Caco-2 (cell line): ENCODE measurements around the gene CLSTN1. TPM values are rescaled to one million over a fixed set of nuclear protein-coding genes. Genes with fewer than 3 reads are reported as not detected.

ENCODE experiments used
- BruUV-seq: library from RNA; stranded (reverse); fragments of 400-500 nt; replicated peaks from 2 replicates; lab custom pipeline; 2021; lab: Mats Ljungman, UMichigan
- CTCF ChIA-PET: fragments of 300-600 bp; sonication (Branson Sonifier 250); formaldehyde crosslinking; loops from one replicate; lab custom pipeline; 2022; ENCODE audit warnings: antibody characterized with exemption; lab: Charles Lee
- POLR2A ChIA-PET: fragments of 300-600 bp; sonication (Branson Sonifier 250); formaldehyde crosslinking; loops from one replicate; lab custom pipeline; 2022; ENCODE audit warnings: antibody characterized with exemption; lab: Charles Lee
- DNase-seq, 2 experiments: peaks; one replicate each; pipeline versions ENCODE4 v3.0.0 to v3.0.0-alpha.2; 2020 to 2022
- H3K27me3 ChIP-seq: replicated peaks from 2 replicates; pipeline ENCODE4 v1.6.0; 2011; ENCODE audit warnings: low read length; ENCODE audit not compliant: control insufficient read depth, insufficient read depth
- H3K36me3 ChIP-seq: 2 replicates; pipeline ENCODE4 v1.5.1; 2011; ENCODE audit warnings: low read length; ENCODE audit not compliant: control insufficient read depth, insufficient read depth
- H3K4me1 ChIP-seq: fragments of 250-450 bp; sonication (Bioruptor Pico); 2 replicates; pipeline ENCODE4 v1.5.1; 2020; ENCODE audit warnings: mild to moderate bottlenecking
- H3K4me3 ChIP-seq: 2 replicates; pipeline ENCODE4 v1.5.1; 2011; ENCODE audit warnings: low read depth, mild to moderate bottlenecking, control low read depth, low read length
- H3K9me3 ChIP-seq: fragments of 250-450 bp; sonication (Bioruptor Pico); 2 replicates; pipeline ENCODE4 v1.5.1; 2020; ENCODE audit warnings: mild to moderate bottlenecking, moderate library complexity
- H3K27ac Mint-ChIP-seq: one replicate; pipeline ENCODE4 v1.8.0; 2022; ENCODE audit warnings: mixed read lengths; ENCODE audit not compliant: unreplicated experiment
- H3K27me3 Mint-ChIP-seq: one replicate; pipeline ENCODE4 v1.8.0; 2022; ENCODE audit warnings: mixed read lengths; ENCODE audit not compliant: insufficient read depth, unreplicated experiment
- H3K36me3 Mint-ChIP-seq: one replicate; pipeline ENCODE4 v1.8.0; 2022; ENCODE audit warnings: mild to moderate bottlenecking, mixed read lengths; ENCODE audit not compliant: insufficient read depth, unreplicated experiment
- H3K4me1 Mint-ChIP-seq: one replicate; pipeline ENCODE4 v1.8.0; 2022; ENCODE audit warnings: low read depth, mixed read lengths; ENCODE audit not compliant: unreplicated experiment
- H3K4me3 Mint-ChIP-seq: one replicate; pipeline ENCODE4 v1.8.0; 2022; ENCODE audit warnings: mild to moderate bottlenecking, moderate library complexity, mixed read lengths; ENCODE audit not compliant: unreplicated experiment
- H3K9me3 Mint-ChIP-seq: one replicate; pipeline ENCODE4 v1.8.0; 2022; ENCODE audit warnings: mixed read lengths; ENCODE audit not compliant: unreplicated experiment
- CTCF ChIP-seq, 2 experiments: fragments of 200-600 bp in 1 of 2; IDR thresholded peaks; 1 replicate in 1 of 2; 2 replicates in 1 of 2; pipeline versions ENCODE4 v1.5.1 to v1.8.0; 2011 to 2022; ENCODE audit warnings: antibody characterized with exemption in 1 of 2, control low read depth in 1 of 2, inconsistent platforms in 1 of 2, low read depth in 1 of 2, low read length in 1 of 2, mild to moderate bottlenecking in 1 of 2, moderate library complexity in 1 of 2; ENCODE audit not compliant: insufficient read depth in 1 of 2, severe bottlenecking in 1 of 2, unreplicated experiment in 1 of 2
- intact Hi-C: fragments of 100-400 bp; cut with micrococcal nuclease; formaldehyde crosslinking; loops from one replicate; pipeline ENCODE4 v1.10.0; 2022; ENCODE audit not compliant: unreplicated experiment
- total RNA-seq: library from RNA; stranded (reverse); gene quantifications from 2 replicates; pipeline ENCODE4 v1.2.3, GENCODE V29; 2022

The CLSTN1 gene
- total RNA-seq, 1 experiment from 2014 or later: 102 TPM

- H3K4me1 Mint-ChIP-seq: no peaks in the 10 kb centered on the region
- ChIA-PET CTCF (no interaction called here), POLR2A (no interaction called here)
- no peak overlapping the region for H3K4me3 Mint-ChIP-seq
- H3K27me3 ChIP-seq: no peaks in the 10 kb centered on the region
- H3K4me3 ChIP-seq: no peak overlapping the region
- intact Hi-C loops: no loop called here
- no TSS peak for BruUV-seq
- H3K9me3 Mint-ChIP-seq: no peaks in the 10 kb centered on the region
- H3K36me3 Mint-ChIP-seq: peaks cover 25% of the 10 kb centered on the region
- TF ChIP-seq CTCF (IDR thresholded peaks at IDR 0.05; ENCODE audit: insufficient read depth in 1 of 2, low read depth in 1 of 2, low read length in 1 of 2, severe bottlenecking in 1 of 2, unreplicated experiment in 1 of 2): no peak
- H3K27ac Mint-ChIP-seq: no peak overlapping the region
- no peaks in the 10 kb centered on the region for H3K4me1 ChIP-seq
- H3K36me3 ChIP-seq: no peaks in the 10 kb centered on the region
- no peaks in the 10 kb centered on the region for H3K9me3 ChIP-seq
- no peak for DNase-seq
- H3K27me3 Mint-ChIP-seq: no peaks in the 10 kb centered on the region
Observed at GRCh38 chr1:9770298-9770697, 53.5 kb downstream of the CLSTN1 start.

- POLR2A ChIA-PET: no interaction called here
- no peaks in the 10 kb centered on the region for H3K9me3 ChIP-seq
- no peaks in the 10 kb centered on the region for H3K36me3 ChIP-seq
- no peaks in the 10 kb centered on the region for H3K4me1 ChIP-seq
- intact Hi-C loops: no loop called here
- Mint-ChIP-seq H3K27me3 (no peaks in the 10 kb centered on the region), H3K4me1 (no peaks in the 10 kb centered on the region), H3K27ac (no peak overlapping the region), H3K4me3 (no peak overlapping the region), H3K9me3 (no peaks in the 10 kb centered on the region), H3K36me3 (peaks cover 21% of the 10 kb centered on the region)
- CTCF ChIA-PET: no interaction called here
- no TSS peak for BruUV-seq
- TF ChIP-seq CTCF (IDR thresholded peaks at IDR 0.05; ENCODE audit: insufficient read depth in 1 of 2, low read depth in 1 of 2, low read length in 1 of 2, severe bottlenecking in 1 of 2, unreplicated experiment in 1 of 2): no peak
- H3K4me3 ChIP-seq: no peak overlapping the region
- H3K27me3 ChIP-seq: no peaks in the 10 kb centered on the region
- no peak for DNase-seq
Observed at GRCh38 chr1:9768983-9769382, 54.8 kb downstream of the CLSTN1 start.

- no TSS peak for BruUV-seq
- no peaks in the 10 kb centered on the region for H3K4me1 Mint-ChIP-seq
- DNase-seq: peak in 1 of 2 experiments; percentile 20
Observed at GRCh38 chr1:9767964-9768668, 55.6 kb downstream of the CLSTN1 start.

More at GRCh38 chr1:9767964-9768668, 55.6 kb downstream of the CLSTN1 start:
- H3K9me3 ChIP-seq: no peaks in the 10 kb centered on the region
- intact Hi-C loops: no loop called here
- CTCF ChIA-PET: no interaction called here
- Mint-ChIP-seq H3K4me3 (no peak overlapping the region), H3K27ac (no peak overlapping the region), H3K27me3 (no peaks in the 10 kb centered on the region), H3K36me3 (peaks cover 18% of the 10 kb centered on the region), H3K9me3 (no peaks in the 10 kb centered on the region)
- no peak overlapping the region for H3K4me3 ChIP-seq
- no peak for TF ChIP-seq CTCF (IDR thresholded peaks at IDR 0.05; ENCODE audit: insufficient read depth in 1 of 2, low read depth in 1 of 2, low read length in 1 of 2, severe bottlenecking in 1 of 2, unreplicated experiment in 1 of 2)
- H3K36me3 ChIP-seq: no peaks in the 10 kb centered on the region
- H3K27me3 ChIP-seq: no peaks in the 10 kb centered on the region
- no peaks in the 10 kb centered on the region for H3K4me1 ChIP-seq
- POLR2A ChIA-PET: no interaction called here
